NB4 (cell line): Measurements from ENCODE around the gene RTP1.

Source experiments
- POLR2A ChIP-seq: IDR thresholded peaks from 2 replicates; pipeline ENCODE4 v1.6.1; 2011; ENCODE audit warnings: mild to moderate bottlenecking; ENCODE audit not compliant: insufficient read length; ENCODE audit errors: extremely low read depth
- TF ChIP-seq, protein P1 (sequence below): IDR thresholded peaks from one replicate; pipeline ENCODE4 v1.5.1; 2012; ENCODE audit warnings: low read depth, low read length

GRCh38 chr3:187228740-187229139 lies 31.5 kb downstream of the RTP1 start:
- no peak for TF ChIP-seq POLR2A
- TF ChIP-seq, protein P1, sequence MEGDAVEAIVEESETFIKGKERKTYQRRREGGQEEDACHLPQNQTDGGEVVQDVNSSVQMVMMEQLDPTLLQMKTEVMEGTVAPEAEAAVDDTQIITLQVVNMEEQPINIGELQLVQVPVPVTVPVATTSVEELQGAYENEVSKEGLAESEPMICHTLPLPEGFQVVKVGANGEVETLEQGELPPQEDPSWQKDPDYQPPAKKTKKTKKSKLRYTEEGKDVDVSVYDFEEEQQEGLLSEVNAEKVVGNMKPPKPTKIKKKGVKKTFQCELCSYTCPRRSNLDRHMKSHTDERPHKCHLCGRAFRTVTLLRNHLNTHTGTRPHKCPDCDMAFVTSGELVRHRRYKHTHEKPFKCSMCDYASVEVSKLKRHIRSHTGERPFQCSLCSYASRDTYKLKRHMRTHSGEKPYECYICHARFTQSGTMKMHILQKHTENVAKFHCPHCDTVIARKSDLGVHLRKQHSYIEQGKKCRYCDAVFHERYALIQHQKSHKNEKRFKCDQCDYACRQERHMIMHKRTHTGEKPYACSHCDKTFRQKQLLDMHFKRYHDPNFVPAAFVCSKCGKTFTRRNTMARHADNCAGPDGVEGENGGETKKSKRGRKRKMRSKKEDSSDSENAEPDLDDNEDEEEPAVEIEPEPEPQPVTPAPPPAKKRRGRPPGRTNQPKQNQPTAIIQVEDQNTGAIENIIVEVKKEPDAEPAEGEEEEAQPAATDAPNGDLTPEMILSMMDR: no peak
